PC-3 (cell line): ENCODE results near the gene DUSP21. TPM values are rescaled to one million over a fixed set of nuclear protein-coding genes. Genes with fewer than 3 reads are reported as not detected.

Source experiments
- ATAC-seq: fragments of 200-7000 bp; cut with Tn5 transposase; 2 replicates; pipeline ENCODE4 v1.9.1; 2020; ENCODE audit warnings: mild to moderate bottlenecking, moderate library complexity
- BruUV-seq: library from RNA; stranded (reverse); fragments of 400-500 nt; replicated peaks from 2 replicates; lab custom pipeline; 2021; lab: Mats Ljungman, UMichigan
- CTCF ChIA-PET: fragments of 300-600 bp; sonication (Branson Sonifier 250); formaldehyde crosslinking; loops from one replicate; lab custom pipeline; 2022; ENCODE audit warnings: antibody characterized with exemption; lab: Charles Lee
- POLR2A ChIA-PET: fragments of 300-600 bp; sonication (Branson Sonifier 250); formaldehyde crosslinking; loops from one replicate; lab custom pipeline; 2022; ENCODE audit warnings: antibody characterized with exemption; ENCODE audit not compliant: unreplicated experiment; lab: Charles Lee
- DNase-seq: peaks from one replicate; pipeline ENCODE4 v3.0.0-alpha.2; 2015
- H2AFZ ChIP-seq: fragments of 300-600 bp; sonication (generic); 2 replicates; pipeline ENCODE4 v1.6.0; 2016; ENCODE audit warnings: antibody characterized with exemption, low read length
- H3F3A ChIP-seq: fragments of 300-600 bp; sonication (generic); one replicate; pipeline ENCODE4 v1.6.0; 2017; ENCODE audit warnings: antibody characterized with exemption, low read length, control low read depth, mild to moderate bottlenecking; ENCODE audit not compliant: unreplicated experiment
- H3K27ac ChIP-seq: fragments of 300-600 bp; sonication (generic); 2 replicates; pipeline ENCODE4 v1.5.1; 2016; ENCODE audit warnings: mild to moderate bottlenecking, low read length
- H3K27me3 ChIP-seq: fragments of 300-600 bp; sonication (generic); 2 replicates; pipeline ENCODE4 v1.6.1; 2016; ENCODE audit warnings: low read length, mixed read lengths
- H3K36me3 ChIP-seq: fragments of 300-600 bp; sonication (generic); 2 replicates; pipeline ENCODE4 v1.6.1; 2016; ENCODE audit warnings: low read depth, mixed run types, low read length, mixed read lengths
- H3K4me1 ChIP-seq: fragments of 300-600 bp; sonication (generic); 2 replicates; pipeline ENCODE4 v1.5.1; 2016; ENCODE audit warnings: low read length; ENCODE audit not compliant: insufficient read depth
- H3K4me2 ChIP-seq: fragments of 300-600 bp; sonication (generic); 2 replicates; pipeline ENCODE4 v1.6.0; 2016; ENCODE audit warnings: low read length
- H3K4me3 ChIP-seq: fragments of 300-600 bp; sonication (generic); 2 replicates; pipeline ENCODE4 v1.5.1; 2016; ENCODE audit warnings: mild to moderate bottlenecking, low read length, mixed read lengths
- H3K79me2 ChIP-seq: fragments of 300-600 bp; sonication (generic); 2 replicates; pipeline ENCODE4 v1.6.1; 2017; ENCODE audit warnings: low read length, mixed read lengths
- H3K9ac ChIP-seq: fragments of 300-600 bp; sonication (generic); 2 replicates; pipeline ENCODE4 v1.6.0; 2016; ENCODE audit warnings: mild to moderate bottlenecking, low read length
- H3K9me2 ChIP-seq: fragments of 300-600 bp; sonication (generic); replicated peaks from 2 replicates; pipeline ENCODE4 v1.6.1; 2016; ENCODE audit warnings: mixed run types, low read length, mixed read lengths
- H3K9me3 ChIP-seq: fragments of 300-600 bp; sonication (generic); 2 replicates; pipeline ENCODE4 v1.6.1; 2016; ENCODE audit warnings: low read length, mixed read lengths
- H4K20me1 ChIP-seq: fragments of 300-600 bp; sonication (generic); 2 replicates; pipeline ENCODE4 v1.6.1; 2016; ENCODE audit warnings: low read length, mixed read lengths
- CTCF ChIP-seq: fragments of 300-600 bp; sonication (generic); conservative IDR thresholded peaks from 2 replicates; pipeline ENCODE4 v1.5.1; 2017; ENCODE audit warnings: antibody characterized with exemption, low read depth, mild to moderate bottlenecking, low read length
- EZH2 ChIP-seq: fragments of 300-600 bp; sonication (generic); IDR thresholded peaks from one replicate; pipeline ENCODE4 v1.6.1; 2017; ENCODE audit warnings: antibody characterized with exemption, mild to moderate bottlenecking, low read length; ENCODE audit not compliant: unreplicated experiment
- EZH2phosphoT487 ChIP-seq: fragments of 300-600 bp; sonication (generic); IDR thresholded peaks from 2 replicates; pipeline ENCODE4 v1.6.1; 2018; ENCODE audit warnings: mild to moderate bottlenecking, antibody characterized with exemption, low read length, borderline replicate concordance
- intact Hi-C: fragments of 100-400 bp; cut with micrococcal nuclease; formaldehyde crosslinking; loops from 2 replicates; pipeline ENCODE4 v1.9.0; 2023
- total RNA-seq: library from RNA; depleted of rRNA; stranded (reverse); fragments of >200 nt; gene quantifications from 2 replicates; pipeline ENCODE4 v1.2.3, GENCODE V29; 2014

The DUSP21 gene
- total RNA-seq, 1 experiment from 2014 or later, result not detected

GRCh38 chrX:44815681-44816080, 28.1 kb upstream of the DUSP21 start:
- no peak overlapping the region for H2AFZ ChIP-seq
- no peaks in the 10 kb centered on the region for H3F3A ChIP-seq
- CTCF ChIA-PET, result no interaction called here
- intact Hi-C loops, result no loop called here
- H3K27ac ChIP-seq, result no peak overlapping the region
- H3K27me3 ChIP-seq, result no peaks in the 10 kb centered on the region
- H3K79me2 ChIP-seq, result no peaks in the 10 kb centered on the region
- H3K4me3 ChIP-seq, result no peak overlapping the region
- DNase-seq, result no peak
- H3K9me3 ChIP-seq, result no peaks in the 10 kb centered on the region
- no TSS peak for BruUV-seq
- no peak for ATAC-seq
- no peaks in the 10 kb centered on the region for H3K36me3 ChIP-seq
- no peak for TF ChIP-seq EZH2
- TF ChIP-seq CTCF, result no peak
- no peak for TF ChIP-seq EZH2phosphoT487
- H4K20me1 ChIP-seq, result no peaks in the 10 kb centered on the region
- H3K9me2 ChIP-seq, result no peaks in the 10 kb centered on the region
- H3K4me2 ChIP-seq, result no peak overlapping the region
- H3K9ac ChIP-seq, result no peak overlapping the region
- POLR2A ChIA-PET, result no interaction called here
- no peaks in the 10 kb centered on the region for H3K4me1 ChIP-seq

GRCh38 chrX:44816367-44816766, 27.5 kb upstream of the DUSP21 start:
- no peak for ATAC-seq
- no peaks in the 10 kb centered on the region for H3K9me3 ChIP-seq

GRCh38 chrX:44817029-44817428, 26.8 kb upstream of the DUSP21 start:
- DNase-seq (no peak), ATAC-seq (no peak)
- Histone ChIP-seq H2AFZ (no peak overlapping the region), H3K4me3 (no peak overlapping the region), H3F3A (no peaks in the 10 kb centered on the region), H3K9me2 (no peaks in the 10 kb centered on the region), H3K79me2 (no peaks in the 10 kb centered on the region), H3K9ac (no peak overlapping the region), H3K4me1 (no peaks in the 10 kb centered on the region), H3K4me2 (no peak overlapping the region), H4K20me1 (no peaks in the 10 kb centered on the region), H3K9me3 (no peaks in the 10 kb centered on the region), H3K36me3 (no peaks in the 10 kb centered on the region), H3K27me3 (no peaks in the 10 kb centered on the region), H3K27ac (no peak overlapping the region)
- TF ChIP-seq EZH2, result no peak
- no peak for TF ChIP-seq EZH2phosphoT487
- no peak for TF ChIP-seq CTCF
- no TSS peak for BruUV-seq
- CTCF ChIA-PET, result no interaction called here
- intact Hi-C loops, result no loop called here
- POLR2A ChIA-PET, result no interaction called here

More at GRCh38 chrX:44816367-44816766, 27.5 kb upstream of the DUSP21 start:
- Histone ChIP-seq H2AFZ (no peak overlapping the region), H3K27ac (no peak overlapping the region), H4K20me1 (no peaks in the 10 kb centered on the region), H3K4me1 (no peaks in the 10 kb centered on the region), H3F3A (no peaks in the 10 kb centered on the region), H3K9ac (no peak overlapping the region), H3K4me2 (no peak overlapping the region), H3K27me3 (no peaks in the 10 kb centered on the region), H3K79me2 (no peaks in the 10 kb centered on the region), H3K4me3 (no peak overlapping the region), H3K9me2 (no peaks in the 10 kb centered on the region), H3K36me3 (no peaks in the 10 kb centered on the region)
- ChIA-PET CTCF (no interaction called here), POLR2A (no interaction called here)
- no peak for DNase-seq
- no peak for TF ChIP-seq EZH2
- TF ChIP-seq CTCF, result no peak
- no peak for TF ChIP-seq EZH2phosphoT487
- no TSS peak for BruUV-seq
- intact Hi-C loops, result no loop called here
